NCI-H1436 (cell line): Measurements from ENCODE around the gene PON1.

Experiments
- DNase-seq: peaks from one replicate; lab custom pipeline; 2025; lab: John Stamatoyannopoulos, UW

The PON1 gene

DNA sequence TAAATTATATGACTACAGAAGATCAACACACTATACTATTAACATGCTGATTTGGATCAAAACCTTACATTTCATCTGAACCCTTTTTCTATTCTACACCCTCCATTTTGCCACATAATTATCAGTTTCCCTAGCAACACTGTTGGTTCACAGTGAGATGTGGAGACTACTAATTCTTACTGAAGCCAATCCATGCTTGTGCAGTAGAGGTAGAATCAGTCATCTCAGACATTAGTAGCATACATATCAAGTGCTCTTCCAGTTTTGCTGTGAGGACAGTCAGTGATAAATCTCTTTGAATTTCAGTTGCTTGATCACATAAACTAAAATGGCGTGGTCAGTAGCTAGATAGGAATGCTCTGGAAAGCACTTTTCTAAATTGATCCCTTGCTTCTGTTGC lies 70.3 kb downstream of the PON1 start:
- no peak for DNase-seq

DNA sequence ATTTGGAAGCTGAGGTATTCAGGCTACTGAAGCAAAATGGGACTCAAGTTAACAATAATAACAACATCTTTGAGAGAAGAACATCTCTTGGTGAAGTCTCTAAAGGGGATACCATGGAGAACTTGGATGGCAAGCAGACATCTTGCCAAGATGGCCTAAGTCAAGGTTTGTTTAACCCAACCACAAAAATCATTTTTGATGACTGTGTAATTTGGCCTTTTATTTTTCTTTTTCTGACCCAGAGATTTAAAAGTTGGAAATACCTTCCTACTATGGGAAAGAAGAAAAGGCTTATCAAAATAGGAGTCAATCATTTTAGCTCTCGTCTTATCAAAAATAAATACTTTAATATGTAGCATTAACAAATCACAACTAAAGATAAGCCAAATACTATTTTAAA lies 72.4 kb downstream of the PON1 start:
- DNase-seq, result no peak

DNA sequence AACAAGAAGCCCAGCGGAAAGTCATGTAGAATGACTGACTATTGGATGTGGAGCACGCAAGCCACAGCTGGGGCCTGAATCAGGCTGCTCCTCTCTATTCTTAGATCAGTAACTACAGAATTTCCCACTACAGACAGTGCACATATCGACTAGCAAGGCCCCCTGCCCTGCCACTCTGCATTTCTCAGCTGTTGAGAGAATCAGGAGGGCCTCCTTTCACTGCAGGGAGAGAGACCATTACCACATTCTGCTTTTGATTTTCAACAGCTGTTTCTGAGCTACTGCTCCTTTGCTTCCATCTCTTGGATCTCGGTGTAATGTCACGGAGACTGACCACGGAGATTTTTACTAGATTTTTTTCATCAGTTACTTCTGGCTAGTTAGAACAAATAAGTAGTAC lies 73.8 kb downstream of the PON1 start:
- DNase-seq, result no peak
